OCI-LY7 (cell line): ENCODE results near the gene CATSPER1.

ENCODE experiments used
- CTCF ChIP-seq: fragments of 200-600 bp; sonication (generic); conservative IDR thresholded peaks from 2 replicates; pipeline ENCODE4 v1.5.1; 2014; ENCODE audit warnings: mild to moderate bottlenecking, antibody characterized with exemption, low read length, moderate library complexity, mixed read lengths
- EZH2phosphoT487 ChIP-seq: fragments of 200-600 bp; sonication (generic); IDR thresholded peaks from 2 replicates; pipeline ENCODE4 v1.6.1; 2018; ENCODE audit warnings: low read depth, borderline replicate concordance, mild to moderate bottlenecking, mixed run types, antibody characterized with exemption, low read length, moderate library complexity, mixed read lengths

GRCh38 chr11:66008095-66008467 lies 18.2 kb downstream of the CATSPER1 start:
- no peak for TF ChIP-seq CTCF
- no peak for TF ChIP-seq EZH2phosphoT487
